OCI-LY1 (cell line): Measurements from ENCODE around the gene RDH13.

Experiments
- EZH2 ChIP-seq: fragments of 200-600 bp; sonication (generic), shearing (Covaris generic); IDR thresholded peaks from 2 replicates; pipeline ENCODE4 v1.8.0; 2017; ENCODE audit warnings: borderline replicate concordance, mixed run types, mild to moderate bottlenecking, antibody characterized with exemption, low read length, moderate library complexity, mixed read lengths
- TF ChIP-seq, protein P1 (sequence below): fragments of 200-600 bp; sonication (generic), shearing (Covaris generic); IDR thresholded peaks from 2 replicates; pipeline ENCODE4 v1.5.1; 2017; ENCODE audit warnings: mild to moderate bottlenecking, antibody characterized with exemption, low read length, moderate library complexity, mixed read lengths

GRCh38 chr19:55041244-55041626, 21.7 kb downstream of the RDH13 start:
- TF ChIP-seq, protein P1, sequence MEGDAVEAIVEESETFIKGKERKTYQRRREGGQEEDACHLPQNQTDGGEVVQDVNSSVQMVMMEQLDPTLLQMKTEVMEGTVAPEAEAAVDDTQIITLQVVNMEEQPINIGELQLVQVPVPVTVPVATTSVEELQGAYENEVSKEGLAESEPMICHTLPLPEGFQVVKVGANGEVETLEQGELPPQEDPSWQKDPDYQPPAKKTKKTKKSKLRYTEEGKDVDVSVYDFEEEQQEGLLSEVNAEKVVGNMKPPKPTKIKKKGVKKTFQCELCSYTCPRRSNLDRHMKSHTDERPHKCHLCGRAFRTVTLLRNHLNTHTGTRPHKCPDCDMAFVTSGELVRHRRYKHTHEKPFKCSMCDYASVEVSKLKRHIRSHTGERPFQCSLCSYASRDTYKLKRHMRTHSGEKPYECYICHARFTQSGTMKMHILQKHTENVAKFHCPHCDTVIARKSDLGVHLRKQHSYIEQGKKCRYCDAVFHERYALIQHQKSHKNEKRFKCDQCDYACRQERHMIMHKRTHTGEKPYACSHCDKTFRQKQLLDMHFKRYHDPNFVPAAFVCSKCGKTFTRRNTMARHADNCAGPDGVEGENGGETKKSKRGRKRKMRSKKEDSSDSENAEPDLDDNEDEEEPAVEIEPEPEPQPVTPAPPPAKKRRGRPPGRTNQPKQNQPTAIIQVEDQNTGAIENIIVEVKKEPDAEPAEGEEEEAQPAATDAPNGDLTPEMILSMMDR = no peak
- no peak for TF ChIP-seq EZH2
